ENCODE data around the gene APOL6. TPM values are rescaled to one million over a fixed set of nuclear protein-coding genes. Genes with fewer than 3 reads are reported as not detected.

APOL6 gene
- total and polyA plus RNA-seq, 2 of the 13 experiments (the other 11 are each of a cell fraction or from before 2014, with no cell fraction given): 5.2 to 7.5 TPM

DNA sequence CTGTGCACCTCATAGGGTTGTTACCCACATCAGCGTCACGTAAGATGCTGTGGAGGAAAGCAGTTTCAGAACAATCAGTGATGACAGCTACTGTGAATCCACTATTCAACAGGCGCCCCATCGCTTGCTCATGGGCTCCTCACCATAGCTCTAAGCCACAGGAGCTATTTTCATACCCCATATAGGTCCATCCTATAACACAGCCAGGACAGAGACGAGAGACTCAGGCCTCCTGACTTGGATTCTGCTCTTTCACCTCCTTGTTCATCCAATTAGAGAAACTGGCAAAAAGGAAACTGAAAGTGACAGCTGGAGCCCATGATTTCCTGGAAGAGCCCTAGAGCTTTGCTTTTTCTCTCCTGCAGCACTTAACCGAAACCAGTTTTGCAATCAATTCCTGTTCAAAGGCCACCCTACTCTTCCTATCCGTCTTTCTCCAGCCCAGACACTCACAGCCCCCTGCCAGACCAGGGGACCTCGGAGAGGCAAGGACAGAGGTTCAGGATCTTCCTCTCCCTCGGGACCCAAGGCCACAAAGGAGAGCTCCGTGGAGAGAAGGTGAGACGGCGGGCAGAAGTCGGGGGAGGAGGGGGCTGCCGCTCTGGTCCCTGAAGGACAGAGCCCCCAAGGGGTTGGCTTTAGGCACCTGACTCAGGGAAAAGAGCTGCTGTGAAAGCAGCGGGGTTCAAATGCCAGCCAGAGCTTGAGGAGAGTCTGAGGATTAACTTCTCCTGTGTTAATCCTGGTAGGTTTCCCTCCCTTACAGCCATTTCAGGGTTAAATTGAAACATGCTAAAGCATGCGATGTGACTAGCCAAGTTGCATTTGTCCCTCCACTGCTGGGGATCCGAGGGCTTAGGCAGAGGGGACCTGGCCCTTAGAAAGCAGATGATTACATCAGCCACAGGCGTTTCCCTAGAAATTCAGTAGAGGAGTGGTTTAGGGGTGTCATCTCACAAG is at the start of gene APOL6 (continued):
- TF ChIP-seq EP300 (IDR thresholded peaks at IDR 0.05; ENCODE audit: low read depth in 2 of 2, low read length in 2 of 2): peak in 1 of 2 experiments; percentile 26; a peak in 1 of 4 replicates
- TF ChIP-seq EP300 (CRISPR knock-in tag; IDR thresholded peaks at IDR 0.05; ENCODE audit: borderline replicate concordance): no peak
- TF ChIP-seq, protein P1, sequence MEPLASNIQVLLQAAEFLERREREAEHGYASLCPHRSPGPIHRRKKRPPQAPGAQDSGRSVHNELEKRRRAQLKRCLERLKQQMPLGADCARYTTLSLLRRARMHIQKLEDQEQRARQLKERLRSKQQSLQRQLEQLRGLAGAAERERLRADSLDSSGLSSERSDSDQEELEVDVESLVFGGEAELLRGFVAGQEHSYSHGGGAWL (CRISPR knock-in tag; IDR thresholded peaks at IDR 0.05): peak; percentile 32
- peak; percentile 58; the same call in 1 of the 2 replicates for TF ChIP-seq ZMYM3 (CRISPR knock-in tag; IDR thresholded peaks at IDR 0.05)
- peak; percentile 100 for TF ChIP-seq IRF2 (CRISPR knock-in tag; IDR thresholded peaks at IDR 0.05)
- TF ChIP-seq, protein P2, sequence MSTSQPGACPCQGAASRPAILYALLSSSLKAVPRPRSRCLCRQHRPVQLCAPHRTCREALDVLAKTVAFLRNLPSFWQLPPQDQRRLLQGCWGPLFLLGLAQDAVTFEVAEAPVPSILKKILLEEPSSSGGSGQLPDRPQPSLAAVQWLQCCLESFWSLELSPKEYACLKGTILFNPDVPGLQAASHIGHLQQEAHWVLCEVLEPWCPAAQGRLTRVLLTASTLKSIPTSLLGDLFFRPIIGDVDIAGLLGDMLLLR (CRISPR knock-in tag; IDR thresholded peaks at IDR 0.05): 0 out of 2 replicates have a peak, but pooled peaks have one; percentile 3
- no peak for TF ChIP-seq SOX6 (IDR thresholded peaks at IDR 0.05)
- TF ChIP-seq SOX6 (CRISPR knock-in tag; IDR thresholded peaks at IDR 0.05): peak; percentile 45; the same call in 1 of the 2 replicates
- TF ChIP-seq ZNF225 (CRISPR knock-in tag; IDR thresholded peaks at IDR 0.05): 0 out of 2 replicates have a peak, but pooled peaks have one; percentile 41
- peak; percentile 55 for TF ChIP-seq GABPB1 (CRISPR knock-in tag; IDR thresholded peaks at IDR 0.05)
- TF ChIP-seq, protein P3, sequence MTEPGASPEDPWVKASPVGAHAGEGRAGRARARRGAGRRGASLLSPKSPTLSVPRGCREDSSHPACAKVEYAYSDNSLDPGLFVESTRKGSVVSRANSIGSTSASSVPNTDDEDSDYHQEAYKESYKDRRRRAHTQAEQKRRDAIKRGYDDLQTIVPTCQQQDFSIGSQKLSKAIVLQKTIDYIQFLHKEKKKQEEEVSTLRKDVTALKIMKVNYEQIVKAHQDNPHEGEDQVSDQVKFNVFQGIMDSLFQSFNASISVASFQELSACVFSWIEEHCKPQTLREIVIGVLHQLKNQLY (CRISPR knock-in tag; IDR thresholded peaks at IDR 0.05): no peak
- TF ChIP-seq SAP130 (CRISPR knock-in tag; IDR thresholded peaks at IDR 0.05; ENCODE audit: low read depth): peak; percentile 92
- TF ChIP-seq, protein P4, sequence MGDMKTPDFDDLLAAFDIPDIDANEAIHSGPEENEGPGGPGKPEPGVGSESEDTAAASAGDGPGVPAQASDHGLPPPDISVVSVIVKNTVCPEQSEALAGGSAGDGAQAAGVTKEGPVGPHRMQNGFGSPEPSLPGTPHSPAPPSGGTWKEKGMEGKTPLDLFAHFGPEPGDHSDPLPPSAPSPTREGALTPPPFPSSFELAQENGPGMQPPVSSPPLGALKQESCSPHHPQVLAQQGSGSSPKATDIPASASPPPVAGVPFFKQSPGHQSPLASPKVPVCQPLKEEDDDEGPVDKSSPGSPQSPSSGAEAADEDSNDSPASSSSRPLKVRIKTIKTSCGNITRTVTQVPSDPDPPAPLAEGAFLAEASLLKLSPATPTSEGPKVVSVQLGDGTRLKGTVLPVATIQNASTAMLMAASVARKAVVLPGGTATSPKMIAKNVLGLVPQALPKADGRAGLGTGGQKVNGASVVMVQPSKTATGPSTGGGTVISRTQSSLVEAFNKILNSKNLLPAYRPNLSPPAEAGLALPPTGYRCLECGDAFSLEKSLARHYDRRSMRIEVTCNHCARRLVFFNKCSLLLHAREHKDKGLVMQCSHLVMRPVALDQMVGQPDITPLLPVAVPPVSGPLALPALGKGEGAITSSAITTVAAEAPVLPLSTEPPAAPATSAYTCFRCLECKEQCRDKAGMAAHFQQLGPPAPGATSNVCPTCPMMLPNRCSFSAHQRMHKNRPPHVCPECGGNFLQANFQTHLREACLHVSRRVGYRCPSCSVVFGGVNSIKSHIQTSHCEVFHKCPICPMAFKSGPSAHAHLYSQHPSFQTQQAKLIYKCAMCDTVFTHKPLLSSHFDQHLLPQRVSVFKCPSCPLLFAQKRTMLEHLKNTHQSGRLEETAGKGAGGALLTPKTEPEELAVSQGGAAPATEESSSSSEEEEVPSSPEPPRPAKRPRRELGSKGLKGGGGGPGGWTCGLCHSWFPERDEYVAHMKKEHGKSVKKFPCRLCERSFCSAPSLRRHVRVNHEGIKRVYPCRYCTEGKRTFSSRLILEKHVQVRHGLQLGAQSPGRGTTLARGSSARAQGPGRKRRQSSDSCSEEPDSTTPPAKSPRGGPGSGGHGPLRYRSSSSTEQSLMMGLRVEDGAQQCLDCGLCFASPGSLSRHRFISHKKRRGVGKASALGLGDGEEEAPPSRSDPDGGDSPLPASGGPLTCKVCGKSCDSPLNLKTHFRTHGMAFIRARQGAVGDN (CRISPR knock-in tag; IDR thresholded peaks at IDR 0.05): peak; percentile 66
- TF ChIP-seq, protein P5, sequence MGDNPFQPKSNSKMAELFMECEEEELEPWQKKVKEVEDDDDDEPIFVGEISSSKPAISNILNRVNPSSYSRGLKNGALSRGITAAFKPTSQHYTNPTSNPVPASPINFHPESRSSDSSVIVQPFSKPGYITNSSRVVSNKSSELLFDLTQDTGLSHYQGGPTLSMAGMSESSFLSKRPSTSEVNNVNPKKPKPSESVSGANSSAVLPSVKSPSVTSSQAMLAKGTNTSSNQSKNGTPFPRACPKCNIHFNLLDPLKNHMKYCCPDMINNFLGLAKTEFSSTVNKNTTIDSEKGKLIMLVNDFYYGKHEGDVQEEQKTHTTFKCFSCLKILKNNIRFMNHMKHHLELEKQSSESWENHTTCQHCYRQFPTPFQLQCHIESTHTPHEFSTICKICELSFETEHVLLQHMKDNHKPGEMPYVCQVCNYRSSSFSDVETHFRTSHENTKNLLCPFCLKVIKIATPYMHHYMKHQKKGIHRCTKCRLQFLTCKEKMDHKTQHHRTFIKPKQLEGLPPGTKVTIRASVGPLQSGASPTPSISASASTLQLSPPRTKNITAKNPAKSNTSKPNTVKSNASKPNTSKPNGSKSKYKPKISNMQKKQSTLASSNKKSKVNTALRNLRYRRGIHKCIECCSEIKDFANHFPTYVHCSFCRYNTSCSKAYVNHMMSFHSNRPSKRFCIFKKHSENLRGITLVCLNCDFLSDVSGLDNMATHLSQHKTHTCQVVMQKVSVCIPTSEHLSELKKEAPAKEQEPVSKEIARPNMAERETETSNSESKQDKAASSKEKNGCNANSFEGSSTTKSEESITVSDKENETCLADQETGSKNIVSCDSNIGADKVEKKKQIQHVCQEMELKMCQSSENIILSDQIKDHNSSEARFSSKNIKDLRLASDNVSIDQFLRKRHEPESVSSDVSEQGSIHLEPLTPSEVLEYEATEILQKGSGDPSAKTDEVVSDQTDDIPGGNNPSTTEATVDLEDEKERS (CRISPR knock-in tag; IDR thresholded peaks at IDR 0.05): peak; percentile 81; the same call in 1 of the 2 replicates
- TF ChIP-seq KDM5A (IDR thresholded peaks at IDR 0.05; ENCODE audit: borderline replicate concordance, low read length): peak; percentile 64; the same call in 1 of the 2 replicates
- no peak for TF ChIP-seq SRSF4 (IDR thresholded peaks at IDR 0.05; ENCODE audit: low read depth, low read length, poor library complexity, severe bottlenecking)
- peak; percentile 55; the same call in 1 of the 2 replicates for TF ChIP-seq ZMYM4 (CRISPR knock-in tag; IDR thresholded peaks at IDR 0.05)
- TF ChIP-seq ZNF430 (CRISPR knock-in tag; IDR thresholded peaks at IDR 0.05): 0 out of 2 replicates have a peak, but pooled peaks have one; percentile 11
